K562 (cell line): Measurements from ENCODE around the gene HLTF. TPM values are rescaled to one million over a fixed set of nuclear protein-coding genes. Genes with fewer than 3 reads are reported as not detected.

Experiments used
- ATAC-seq: fragments of 200-7000 bp; cut with Tn5 transposase; 3 replicates; pipeline ENCODE4 v1.9.1; 2020; ENCODE audit warnings: moderate library complexity
- BruUV-seq: library from RNA; stranded (reverse); fragments of 400-500 nt; replicated peaks from 2 replicates; lab custom pipeline; 2021; lab: Mats Ljungman, UMichigan
- CTCF ChIA-PET: fragments of 300-600 bp; formaldehyde crosslinking; extraction: SDS; loops from one replicate; lab custom pipeline; 2021; ENCODE audit warnings: low intra/inter-chr PET ratio; lab: Yijun Ruan, JAX
- POLR2A ChIA-PET: fragments of 300-600, 350-650 bp; sonication (Branson Sonifier 250); formaldehyde crosslinking; extraction: SDS; loops from one replicate; lab custom pipeline; 2021; ENCODE audit warnings: antibody characterized with exemption, inconsistent platforms; lab: Yijun Ruan, JAX
- DNase-seq, 4 experiments: peaks; one replicate each; pipeline versions ENCODE4 v3.0.0 to v3.0.0-alpha.2; 2011 to 2018; ENCODE audit warnings: low spot score in 3 of 4, mixed read lengths in 3 of 4; ENCODE audit errors: extremely low read depth in 1 of 4
- FAIRE-seq: peaks from 2 replicates; lab custom pipeline; 2011; peaks lifted over from hg19 to GRCh38; lab: Jason Lieb, UNC
- H2AFZ ChIP-seq: 2 replicates; pipeline ENCODE4 v1.6.0; 2011; ENCODE audit warnings: low read depth, low read length, control low read depth, inconsistent platforms
- H3K27ac ChIP-seq: fragments of 200-600 bp; 3 replicates; pipeline ENCODE4 v1.8.0; 2011; ENCODE audit warnings: low read depth, mild to moderate bottlenecking, control low read depth, inconsistent platforms, low read length, moderate library complexity, mixed read lengths; ENCODE audit errors: extremely low read depth
- H3K27me3 ChIP-seq, 2 experiments: fragments of 300-600 bp in 1 of 2; 2 replicates in 1 of 2; 3 replicates in 1 of 2; pipeline versions ENCODE4 v1.6.0 to v1.8.0; 2011; ENCODE audit warnings: inconsistent platforms in 2 of 2, low read length in 2 of 2, mild to moderate bottlenecking in 1 of 2, mixed read lengths in 1 of 2, moderate library complexity in 1 of 2; ENCODE audit not compliant: control insufficient read depth in 2 of 2, insufficient read depth in 2 of 2
- H3K36me3 ChIP-seq: fragments of 300-600 bp; 3 replicates; pipeline ENCODE4 v1.8.0; 2011; ENCODE audit warnings: mild to moderate bottlenecking, low read length, inconsistent platforms; ENCODE audit not compliant: control insufficient read depth, insufficient read depth
- H3K4me1 ChIP-seq, 2 experiments: fragments of 200-600 bp in 1 of 2; replicated peaks in 1 of 2; 2 replicates in 1 of 2; 3 replicates in 1 of 2; pipeline versions ENCODE4 v1.5.1 to v1.8.0; 2011; ENCODE audit warnings: inconsistent platforms in 2 of 2, low read length in 2 of 2, mild to moderate bottlenecking in 1 of 2, mixed read lengths in 1 of 2, moderate library complexity in 1 of 2; ENCODE audit not compliant: control insufficient read depth in 2 of 2, insufficient read depth in 2 of 2
- H3K4me2 ChIP-seq: 2 replicates; pipeline ENCODE4 v1.6.1; 2011; ENCODE audit warnings: low read length, control low read depth, inconsistent platforms, mixed read lengths; ENCODE audit not compliant: insufficient read depth
- H3K4me3 ChIP-seq: fragments of 200-600 bp; sonication (generic), shearing (Covaris generic); 2 replicates; pipeline ENCODE4 v1.5.1; 2016; ENCODE audit warnings: control low read depth, inconsistent platforms
- H3K79me2 ChIP-seq: fragments of 200-600 bp; 3 replicates; pipeline ENCODE4 v1.8.0; 2011; ENCODE audit warnings: low read length, inconsistent platforms; ENCODE audit not compliant: control insufficient read depth, insufficient read depth
- H3K9ac ChIP-seq, 2 experiments: 2 replicates each; pipeline versions ENCODE4 v1.6.0 to v1.6.1; 2011; ENCODE audit warnings: low read depth in 2 of 2, low read length in 2 of 2, control low read depth in 1 of 2, inconsistent platforms in 1 of 2, mild to moderate bottlenecking in 1 of 2, mixed read lengths in 1 of 2; ENCODE audit not compliant: insufficient read depth in 1 of 2
- H3K9me1 ChIP-seq: one replicate; pipeline ENCODE4 v1.6.0; 2011; ENCODE audit warnings: inconsistent platforms, mild to moderate bottlenecking, low read length, moderate library complexity; ENCODE audit not compliant: control insufficient read depth, insufficient read depth
- H3K9me3 ChIP-seq: replicated peaks from 2 replicates; pipeline ENCODE4 v1.5.1; 2011; ENCODE audit warnings: low read depth, low read length, inconsistent platforms; ENCODE audit not compliant: control insufficient read depth, insufficient read depth
- H4K20me1 ChIP-seq: replicated peaks from 2 replicates; pipeline ENCODE4 v1.6.1; 2011; ENCODE audit warnings: low read length, inconsistent platforms, mixed read lengths; ENCODE audit not compliant: control insufficient read depth, insufficient read depth
- ETS2 ChIP-seq: IDR thresholded peaks from 2 replicates; pipeline ENCODE4 v1.6.1; 2016; ENCODE audit warnings: borderline replicate concordance, missing genetic modification characterization, mild to moderate bottlenecking, moderate library complexity, missing compliant biosample characterization; ENCODE audit not compliant: poor library complexity, severe bottlenecking
- FIP1L1 ChIP-seq: fragments of 200-400 bp; formaldehyde crosslinking; IDR thresholded peaks from 2 replicates; pipeline ENCODE4 v1.6.1; 2018; ENCODE audit warnings: mild to moderate bottlenecking, low read depth, low read length; ENCODE audit not compliant: poor library complexity, severe bottlenecking
- RNF219 ChIP-seq: fragments of 250-450 bp; sonication (Bioruptor Pico); IDR thresholded peaks from 2 replicates; pipeline ENCODE4 v1.5.0; 2022; ENCODE audit warnings: mild to moderate bottlenecking
- SAP30 ChIP-seq: fragments of 200-600 bp; sonication (generic); IDR thresholded peaks from 2 replicates; pipeline ENCODE4 v1.6.1; 2012; ENCODE audit warnings: borderline replicate concordance, low read depth, mild to moderate bottlenecking, moderate library complexity, low read length, control low read depth, inconsistent platforms; ENCODE audit not compliant: insufficient read depth, poor library complexity, severe bottlenecking
- XRCC3 ChIP-seq: fragments of 450-650 bp; IDR thresholded peaks from 2 replicates; pipeline ENCODE4 v1.6.1; 2017; ENCODE audit warnings: mild to moderate bottlenecking, moderate library complexity
- XRCC4 ChIP-seq: IDR thresholded peaks from one replicate; pipeline ENCODE4 v1.6.1; 2011; ENCODE audit not compliant: insufficient read depth, insufficient read length; ENCODE audit errors: extremely low read depth
- ZBTB34 ChIP-seq: fragments of 250-450 bp; sonication (Bioruptor Pico); IDR thresholded peaks from 2 replicates; pipeline ENCODE4 v1.8.0; 2021; ENCODE audit warnings: mild to moderate bottlenecking, moderate library complexity
- ZBTB9 ChIP-seq: fragments of 450-650 bp; formaldehyde crosslinking; IDR thresholded peaks from 2 replicates; pipeline ENCODE4 v1.4.0; 2020; ENCODE audit warnings: mild to moderate bottlenecking, moderate library complexity
- ZKSCAN8 ChIP-seq: fragments of 200-800 bp; sonication (Bioruptor generic); IDR thresholded peaks from 2 replicates; pipeline ENCODE4 v1.6.1; 2016; ENCODE audit warnings: missing genetic modification characterization, missing compliant biosample characterization
- ZNF41 ChIP-seq: fragments of 250-450 bp; sonication (Bioruptor Pico); conservative IDR thresholded peaks from 2 replicates; pipeline ENCODE4 v1.4.0; 2020; ENCODE audit warnings: mild to moderate bottlenecking
- WGBS: fragments of 100-300 bp; shearing (Covaris generic); methylation state at CpG from one replicate; pipeline ENCODE4 v1.1.6; 2016; ENCODE audit warnings: low coverage, mixed read lengths; ENCODE audit not compliant: insufficient coverage; ENCODE audit errors: missing lambda C conversion rate; 5-methylcytosine and 5-hydroxymethylcytosine counted together
- in situ Hi-C: fragments of 300-500 bp; cut with MboI; formaldehyde crosslinking; loops from 4 replicates; pipeline ENCODE4 v1.15.0; 2018; ENCODE audit warnings: inconsistent platforms, mixed read lengths
- intact Hi-C: fragments of 100-400 bp; cut with micrococcal nuclease; formaldehyde crosslinking; loops from 2 replicates; pipeline ENCODE4 v1.14.2; 2022
- polyA plus RNA-seq, 8 experiments: library from polyadenylated mRNA; depleted of rRNA in 4 of 8; stranded (reverse) in 5 of 8; unstranded in 3 of 8; fragments of >200 nt; fragmentation: Nextera tagmentation in 2 of 8; fragmentation: Illumina TruSeq in 1 of 8; extraction: Ambion mirVana in 2 of 8; extraction: Trizol in 1 of 8; gene quantifications; 2 replicates each; pipeline versions ENCODE4 v1.2.1 to v1.2.3, GENCODE V29; 2011 to 2014; ENCODE audit warnings: inconsistent platforms in 1 of 8, missing spikeins in 1 of 8
- total RNA-seq, 7 experiments: library from RNA; depleted of rRNA in 6 of 7; stranded (reverse); fragments of >200 nt in 6 of 7; fragmentation: Illumina TruSeq in 2 of 7; extraction: Trizol in 2 of 7; gene quantifications; 2 replicates each; pipeline versions ENCODE4 v1.2.1 to v1.2.3, GENCODE V29; 2011 to 2021; ENCODE audit warnings: low replicate concordance in 1 of 7

The HLTF gene
- total and polyA plus RNA-seq, 9 of the 15 experiments (the other 6 are each of a cell fraction or from before 2014, with no cell fraction given) = 35.1 to 82.4 (median 50.4) TPM

GRCh38 chr3:149021830-149022229 lies 64.5 kb downstream of the HLTF start:
- H3K4me3 ChIP-seq = no peak overlapping the region
- DNase-seq = no peak
- in situ Hi-C loops = no loop called here
- no peaks in the 10 kb centered on the region for H4K20me1 ChIP-seq
- H3K27ac ChIP-seq = no peak overlapping the region
- H3K27me3 ChIP-seq = no peaks in the 10 kb centered on the region
- BruUV-seq = no TSS peak
- no peak for FAIRE-seq
- ChIA-PET CTCF (no interaction called here), POLR2A (interaction anchor here (0.7 kb wide), 1 partner anchor 8 kb away, joined by 4 read pairs; no protein-coding TSS in a partner anchor)
- no peaks in the 10 kb centered on the region for H3K79me2 ChIP-seq
- H3K9me3 ChIP-seq = no peaks in the 10 kb centered on the region
- intact Hi-C loops = no loop called here
- no peak overlapping the region for H3K9ac ChIP-seq
- H3K4me2 ChIP-seq = no peak overlapping the region
- 11% methylated on average over 1 of the region's 1 CpG for WGBS
- no peak overlapping the region for H2AFZ ChIP-seq
- H3K4me1 ChIP-seq = no peaks in the 10 kb centered on the region
- H3K9me1 ChIP-seq = no peaks in the 10 kb centered on the region
- TF ChIP-seq XRCC4 (no peak), RNF219 (CRISPR knock-in tag) (no peak), ETS2 (tag) (no peak), ZBTB34 (CRISPR knock-in tag) (no peak), XRCC3 (no peak), ZNF41 (no peak), ZBTB9 (no peak), FIP1L1 (no peak), ZKSCAN8 (CRISPR knock-in tag) (no peak), SAP30 (no peak)
- peaks cover 21% of the 10 kb centered on the region; the same call in 1 of the 3 replicates for H3K36me3 ChIP-seq
- ATAC-seq = no peak
